ENCODE measurements around the gene MBNL2. TPM values are rescaled to one million over a fixed set of nuclear protein-coding genes. Genes with fewer than 3 reads are reported as not detected.

The MBNL2 gene
- total and polyA plus RNA-seq, 7 donors, result 11.8 to 110 (median 84.7) TPM

DNA sequence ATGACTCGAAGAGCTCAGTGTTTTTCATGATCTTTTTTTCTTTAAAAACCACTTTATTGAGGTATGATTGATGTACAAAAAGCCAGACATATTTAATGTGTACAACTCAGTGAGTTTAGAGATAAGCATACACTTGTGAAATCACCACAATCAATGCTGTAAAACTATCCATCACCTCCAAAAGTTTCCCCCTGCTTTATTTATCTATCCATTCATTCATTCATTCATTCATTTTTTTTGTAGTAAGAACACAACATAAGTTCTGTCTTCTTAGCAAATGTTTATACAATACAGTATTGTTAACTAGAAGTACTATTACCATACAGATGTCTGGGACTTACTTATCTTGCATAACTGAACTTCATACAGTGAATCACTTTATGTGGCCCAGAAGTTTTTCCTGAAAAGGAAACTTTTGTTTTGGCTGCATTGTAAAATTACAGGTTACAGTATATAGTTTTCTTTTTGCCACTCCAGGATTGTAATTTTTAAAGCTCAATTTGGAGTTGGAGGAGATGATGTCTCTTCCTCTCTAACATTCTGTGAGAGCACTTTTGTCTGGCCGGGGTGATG lies 218.6 kb downstream of the MBNL2 start:
- H3K27me3 ChIP-seq, result no peaks in the 10 kb centered on the region
- WGBS, 2 donors, result 51 to 75% methylated on average over 2 of the region's 2 CpGs
- H3K36me3 ChIP-seq, result no peaks in the 10 kb centered on the region
- H3K9me3 ChIP-seq, result no peaks in the 10 kb centered on the region
- TF ChIP-seq EP300 (IDR thresholded peaks at IDR 0.05) (no peak), POLR2AphosphoS5 (IDR thresholded peaks at IDR 0.05) (no peak), CTCF (IDR thresholded peaks at IDR 0.05) (no peak), POLR2A (IDR thresholded peaks at IDR 0.05) (no peak)
- no peak overlapping the region for H3K4me3 ChIP-seq
- intact Hi-C loops (cut with DNase I), result no loop called here
- DNase-seq, result no peak
- no peak overlapping the region for H3K27ac ChIP-seq
- peaks cover 0 to 43% (median 27%) of the 10 kb centered on the region in 4 donors for H3K4me1 ChIP-seq

GRCh38 chr13:97441368-97441767 lies 219.2 kb downstream of the MBNL2 start:
- Histone ChIP-seq H3K36me3 (no peaks in the 10 kb centered on the region), H3K4me3 (no peak overlapping the region), H3K27ac (no peak overlapping the region), H3K4me1 (peaks cover 0 to 36% (median 21%) of the 10 kb centered on the region in 4 donors), H3K9me3 (no peaks in the 10 kb centered on the region), H3K27me3 (no peaks in the 10 kb centered on the region)
- no peak for DNase-seq
- intact Hi-C loops (cut with DNase I), result no loop called here
- TF ChIP-seq POLR2A (IDR thresholded peaks at IDR 0.05), result no peak
- no peak for TF ChIP-seq POLR2AphosphoS5 (IDR thresholded peaks at IDR 0.05)
- no peak for TF ChIP-seq CTCF (IDR thresholded peaks at IDR 0.05)
- TF ChIP-seq EP300 (IDR thresholded peaks at IDR 0.05), result no peak

Small RNAs within 50 kb of the gene (small RNA-seq; reads per million reads assigned to genes)
- gene AL442067.1 (0 reads per million in 3 donors), gene RNA5SP37 (0 reads per million in 3 donors)

Other genes with a start within 250 kb of the MBNL2 start
- 1 to 10 TPM in 1 of 4 donors, under 1 TPM in 2, not detected in 1; under 0.01 to 2.2 (median 0.16) TPM for gene OXGR1, start 227.9 kb upstream of the MBNL2 start, total RNA-seq
- 1 to 10 TPM in 1 of 3 donors, not detected in 2; 1.8 TPM for gene OXGR1, start 227.9 kb upstream of the MBNL2 start, polyA plus RNA-seq
- 10 to 100 TPM; 17.9 to 27.7 (median 21.8) TPM for gene RAP2A, start 211.8 kb downstream of the MBNL2 start, total RNA-seq
- gene RAP2A, start 211.8 kb downstream of the MBNL2 start, polyA plus RNA-seq, result 10 to 100 TPM in 2 of 3 donors, 1 to 10 TPM in 1; 8.0 to 14.8 (median 11.4) TPM